ENCODE data around the gene WDR1. TPM values are rescaled to one million over a fixed set of nuclear protein-coding genes. Genes with fewer than 3 reads are reported as not detected.

The WDR1 gene
- total and polyA plus RNA-seq, 2 donors from 2014 or later: 176 to 313 TPM

DNA sequence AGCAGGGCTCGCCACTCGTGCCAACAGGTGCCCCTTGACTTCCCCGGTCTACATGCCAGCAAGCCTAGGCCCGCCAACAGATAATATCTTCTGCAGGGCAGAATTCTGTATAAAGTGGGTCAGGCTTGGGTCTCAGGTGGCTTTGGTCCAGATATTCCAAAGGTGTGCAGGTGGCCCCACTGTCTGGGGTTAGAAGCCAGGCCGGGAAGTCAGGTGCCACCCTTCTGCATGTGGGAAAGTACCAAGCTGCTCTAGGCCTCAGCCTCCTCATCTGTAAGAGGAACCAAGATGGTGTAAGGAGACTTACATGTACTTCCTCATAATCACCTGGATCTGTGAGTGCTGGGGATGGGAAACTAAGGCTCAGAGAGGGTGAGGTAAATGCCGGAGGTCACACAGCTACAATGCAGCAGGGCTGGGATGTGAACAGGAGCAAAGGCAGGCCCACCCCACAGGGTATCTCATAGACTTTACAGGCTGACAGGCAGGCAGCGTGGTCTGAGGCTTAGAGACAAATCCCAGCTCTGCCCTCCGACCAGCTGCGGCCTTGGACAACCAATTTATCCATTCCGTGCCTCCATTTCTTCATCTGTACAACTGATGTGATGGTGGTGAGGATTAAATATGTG is 35.9 kb downstream of the WDR1 start:
- no peak overlapping the region for H3K9ac ChIP-seq (ENCODE audit: low read length in 3 of 3)
- peaks cover 3 to 85% (median 72%) of the 10 kb centered on the region in 3 donors for H3K36me3 ChIP-seq (ENCODE audit: control insufficient read depth in 2 of 3, insufficient read depth in 3 of 3, low read length in 3 of 3)
- no peak for FAIRE-seq
- intact Hi-C loops (cut with DNase I): no loop called here
- peaks cover 0 to 6% (median 0%) of the 10 kb centered on the region in 3 donors for H3K4me1 ChIP-seq (ENCODE audit: control insufficient read depth in 2 of 3, insufficient read depth in 2 of 3, low read depth in 1 of 3, low read length in 3 of 3)
- peak in 1 of 5 donors; percentile 47 for DNase-seq
- H3K27me3 ChIP-seq (ENCODE audit: control insufficient read depth, insufficient read depth, low read length): no peaks in the 10 kb centered on the region
- no peaks in the 10 kb centered on the region for H3K9me3 ChIP-seq (ENCODE audit: control insufficient read depth in 2 of 3, insufficient read depth in 1 of 3, low read length in 3 of 3)
- H3K27ac ChIP-seq (ENCODE audit: low read depth in 2 of 2, low read length in 2 of 2): no peak overlapping the region
- TF ChIP-seq CTCF (IDR thresholded peaks at IDR 0.05; ENCODE audit: borderline replicate concordance, extremely low read depth, insufficient read depth): no peak
- no peak overlapping the region for H3K4me3 ChIP-seq (ENCODE audit: low read length in 3 of 3)

DNA sequence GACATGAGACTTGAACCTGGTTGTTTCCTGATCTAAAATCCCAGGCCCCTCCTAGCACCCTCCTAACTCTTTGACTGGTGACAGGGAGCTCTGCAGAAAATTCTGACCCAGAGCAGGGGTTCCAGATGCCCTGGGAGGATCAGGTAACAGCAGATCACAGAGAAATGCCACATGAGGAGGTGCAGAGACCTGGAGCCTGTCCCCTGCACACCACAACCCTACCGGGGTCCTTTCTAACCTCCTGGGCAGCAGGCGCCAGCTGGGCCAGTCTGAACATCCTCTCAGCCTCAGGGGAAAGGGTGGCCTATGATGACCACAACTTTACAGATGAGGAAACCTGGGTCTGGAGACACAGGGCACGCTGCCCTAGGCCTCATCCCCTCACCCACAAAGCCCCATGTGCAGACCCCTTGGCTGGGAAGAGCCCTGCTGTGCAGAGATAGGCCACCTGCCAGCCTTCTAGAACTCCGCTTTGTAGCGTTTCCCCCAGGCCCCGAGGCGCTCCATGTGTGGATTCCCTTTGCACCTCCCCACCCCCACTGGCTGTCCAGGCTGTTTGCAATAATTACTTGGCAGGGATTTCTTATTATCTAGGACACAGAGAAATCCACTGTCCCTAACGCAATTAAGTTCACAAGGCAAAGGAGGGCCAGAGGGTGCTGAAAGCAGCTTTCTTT is 36.5 kb downstream of the WDR1 start:
- no peaks in the 10 kb centered on the region for H3K27me3 ChIP-seq (ENCODE audit: control insufficient read depth, insufficient read depth, low read length)
- FAIRE-seq: no peak

DNA sequence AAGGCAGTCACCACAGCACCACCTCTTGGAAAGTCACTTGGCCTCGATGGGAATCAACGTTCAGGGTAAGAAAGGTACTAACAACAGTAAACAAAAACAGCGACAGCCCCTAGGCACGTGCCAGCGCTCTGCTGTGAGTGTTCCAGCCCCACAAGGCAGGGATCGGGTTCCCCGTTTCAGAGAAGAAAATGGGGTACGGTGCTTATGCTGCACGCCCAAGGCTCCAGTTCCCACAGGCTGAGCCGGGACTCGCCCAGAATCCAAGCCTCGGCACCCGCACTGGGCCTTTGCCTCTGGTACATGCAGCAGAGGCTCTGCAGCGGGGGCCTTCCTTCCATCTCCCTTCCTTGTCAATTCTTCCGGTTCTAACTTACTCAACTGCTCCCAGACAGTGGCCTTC is 37.3 kb downstream of the WDR1 start:
- peaks cover 0 to under 1% (median 0%) of the 10 kb centered on the region in 3 donors for H3K4me1 ChIP-seq (ENCODE audit: control insufficient read depth in 2 of 3, insufficient read depth in 2 of 3, low read depth in 1 of 3, low read length in 3 of 3)
- FAIRE-seq (no peak), DNase-seq (peak in 1 of 5 donors; percentile 62)
- H3K9ac ChIP-seq (ENCODE audit: low read length in 3 of 3): no peak overlapping the region
- TF ChIP-seq CTCF (IDR thresholded peaks at IDR 0.05; ENCODE audit: borderline replicate concordance, extremely low read depth, insufficient read depth): no peak
- H3K27ac ChIP-seq (ENCODE audit: low read depth in 2 of 2, low read length in 2 of 2): peak overlapping the region in 1 of 2 donors; percentile 7
- no peak overlapping the region for H3K4me3 ChIP-seq (ENCODE audit: low read length in 3 of 3)
- H3K36me3 ChIP-seq (ENCODE audit: control insufficient read depth in 2 of 3, insufficient read depth in 3 of 3, low read length in 3 of 3): peaks cover 7 to 90% (median 73%) of the 10 kb centered on the region in 3 donors
- intact Hi-C loops (cut with DNase I): no loop called here
- no peaks in the 10 kb centered on the region for H3K27me3 ChIP-seq (ENCODE audit: control insufficient read depth, insufficient read depth, low read length)
- H3K9me3 ChIP-seq (ENCODE audit: control insufficient read depth in 2 of 3, insufficient read depth in 1 of 3, low read length in 3 of 3): no peaks in the 10 kb centered on the region

More for the DNA sequence above, 36.5 kb downstream of the WDR1 start:
- H3K36me3 ChIP-seq (ENCODE audit: control insufficient read depth in 2 of 3, insufficient read depth in 3 of 3, low read length in 3 of 3): peaks cover 3 to 85% (median 71%) of the 10 kb centered on the region in 3 donors
- intact Hi-C loops (cut with DNase I): no loop called here
- H3K9ac ChIP-seq (ENCODE audit: low read length in 3 of 3): no peak overlapping the region
- H3K9me3 ChIP-seq (ENCODE audit: control insufficient read depth in 2 of 3, insufficient read depth in 1 of 3, low read length in 3 of 3): no peaks in the 10 kb centered on the region
- H3K27ac ChIP-seq (ENCODE audit: low read depth in 2 of 2, low read length in 2 of 2): no peak overlapping the region
- H3K4me1 ChIP-seq (ENCODE audit: control insufficient read depth in 2 of 3, insufficient read depth in 2 of 3, low read depth in 1 of 3, low read length in 3 of 3): peaks cover 0 to 6% (median 0%) of the 10 kb centered on the region in 3 donors
- no peak overlapping the region for H3K4me3 ChIP-seq (ENCODE audit: low read length in 3 of 3)
- TF ChIP-seq CTCF (IDR thresholded peaks at IDR 0.05; ENCODE audit: borderline replicate concordance, extremely low read depth, insufficient read depth): no peak
- DNase-seq: peak in 1 of 5 donors; percentile 68

All from kidney (tissue), 14 donors.